ENCODE results near the gene GRHL1.

GRHL1 gene

GRCh38 chr2:9994462-9994861 is 43.0 kb downstream of the GRHL1 start:
- DNase-seq = no peak

- DNase-seq = no peak
Observed at GRCh38 chr2:9995059-9995458, 43.6 kb downstream of the GRHL1 start.

GRCh38 chr2:9996321-9996720 is 44.8 kb downstream of the GRHL1 start:
- DNase-seq = no peak

DNA sequence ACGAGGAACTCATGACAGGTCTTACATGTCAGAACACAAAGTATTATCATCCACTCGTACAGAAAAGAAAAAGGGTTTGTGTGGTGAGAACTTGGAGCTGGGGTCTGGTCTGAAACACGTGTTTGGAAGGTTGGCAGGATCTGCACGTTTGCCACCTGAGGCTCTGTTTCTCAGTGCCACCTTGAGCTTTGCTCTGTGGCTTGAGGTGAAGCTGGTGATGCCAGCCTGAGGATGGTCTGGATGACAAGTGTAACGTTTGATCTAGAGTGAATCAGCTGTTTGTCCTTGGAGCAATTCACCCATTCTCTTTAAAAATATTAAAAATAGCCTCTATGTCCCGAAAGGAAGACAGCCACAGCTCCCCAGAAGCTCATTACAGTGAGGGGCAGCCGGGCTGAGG is 46.4 kb downstream of the GRHL1 start:
- no peak for DNase-seq

DNA sequence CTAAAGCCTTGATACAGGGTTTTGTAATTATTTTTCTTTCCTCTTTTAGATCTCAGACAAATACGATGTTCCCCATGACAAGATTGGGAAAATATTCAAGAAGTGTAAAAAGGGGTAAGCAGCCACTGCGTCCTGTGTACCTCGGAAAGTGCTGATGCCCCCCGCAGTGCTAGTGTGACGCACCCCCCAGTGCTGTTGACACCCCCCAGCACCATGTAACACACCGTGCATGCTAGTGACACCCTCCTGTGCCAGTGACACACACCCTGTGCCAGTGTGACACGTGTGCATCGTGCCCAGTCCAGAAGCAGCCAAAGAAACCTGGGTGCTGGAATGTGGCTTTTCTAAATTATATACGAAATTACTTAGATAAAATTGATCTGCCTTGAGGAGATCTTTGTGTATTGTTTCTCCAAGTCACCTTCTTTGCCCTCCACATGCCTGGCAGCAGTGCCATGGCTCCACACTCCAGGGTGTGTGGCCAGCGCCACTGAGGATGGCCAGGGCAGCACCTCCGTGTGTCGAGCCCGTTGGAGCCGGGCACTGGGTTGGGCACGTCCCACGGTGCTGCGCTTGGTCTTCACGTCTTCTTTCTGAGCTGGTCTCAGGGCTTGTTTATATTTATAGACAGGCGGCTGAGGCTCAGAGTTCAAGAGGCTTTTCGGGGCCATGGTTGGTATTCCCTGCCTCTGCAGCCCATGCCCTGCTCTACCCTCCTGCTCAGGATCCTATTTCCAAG is 47.6 kb downstream of the GRHL1 start:
- no peak for DNase-seq

GRCh38 chr2:9999693-10000092 is 48.2 kb downstream of the GRHL1 start:
- DNase-seq = no peak

DNA sequence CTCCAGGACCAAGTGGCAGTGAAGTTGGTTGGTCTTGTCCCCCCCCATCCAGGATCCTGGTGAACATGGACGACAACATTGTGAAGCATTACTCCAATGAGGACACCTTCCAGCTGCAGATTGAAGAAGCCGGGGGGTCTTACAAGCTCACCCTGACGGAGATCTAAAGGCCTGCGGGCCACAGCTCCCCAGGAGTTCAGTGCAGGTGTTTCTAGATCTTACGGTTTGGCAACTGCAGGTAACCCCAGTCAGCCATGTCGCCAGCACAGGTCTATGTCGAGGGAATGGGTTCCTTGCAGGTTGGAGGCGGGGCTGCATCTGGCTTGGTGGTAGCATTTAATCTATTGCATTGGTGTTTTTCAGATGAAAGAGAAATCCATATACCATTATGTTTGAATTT is 49.0 kb downstream of the GRHL1 start:
- no peak for DNase-seq

DNA sequence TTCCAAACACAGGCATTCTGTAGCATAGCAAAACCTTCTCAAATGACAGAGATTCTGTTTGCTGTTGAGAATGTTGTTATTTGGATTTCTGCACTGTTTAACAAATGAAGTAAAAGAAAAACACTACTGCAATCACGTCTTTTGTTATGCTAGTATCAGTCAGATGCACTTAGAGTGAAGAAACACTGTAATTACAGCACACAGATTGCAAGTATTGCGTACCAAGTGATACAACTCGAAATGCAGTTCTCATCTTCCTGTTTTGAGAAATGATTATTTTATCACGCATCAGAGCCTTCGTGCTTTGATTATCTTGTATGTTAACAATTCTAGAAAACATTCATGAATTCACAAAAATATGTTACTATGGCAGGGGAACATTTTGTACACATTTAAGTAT is 50.1 kb downstream of the GRHL1 start:
- no peak for DNase-seq

- no peak for DNase-seq
Observed at GRCh38 chr2:10002109-10002508, 50.6 kb downstream of the GRHL1 start.

DNA sequence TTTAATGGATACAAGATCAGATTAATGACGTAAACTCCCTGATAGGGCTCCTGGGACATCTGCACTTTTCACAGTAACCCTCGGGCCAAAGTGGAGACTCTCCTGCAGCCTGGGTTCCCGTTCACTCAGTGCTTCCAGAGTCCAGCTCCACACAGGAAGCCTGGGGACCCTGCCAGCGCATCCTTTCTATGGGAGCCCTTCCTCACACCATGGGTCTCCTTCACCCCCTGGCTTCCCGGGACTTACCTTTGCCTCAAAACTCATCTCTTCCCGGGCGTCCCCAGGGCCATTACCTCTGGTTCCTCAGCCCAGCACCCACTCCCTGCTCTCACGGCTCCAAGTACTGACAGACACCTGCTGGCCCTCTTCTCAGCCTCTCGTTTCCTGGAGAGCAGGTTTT is 51.2 kb downstream of the GRHL1 start:
- no peak for DNase-seq

- no peak for DNase-seq
Observed at GRCh38 chr2:10003206-10004125, 52.0 kb downstream of the GRHL1 start.

- DNase-seq = no peak
Observed at GRCh38 chr2:10004401-10004800, 52.9 kb downstream of the GRHL1 start.

DNA sequence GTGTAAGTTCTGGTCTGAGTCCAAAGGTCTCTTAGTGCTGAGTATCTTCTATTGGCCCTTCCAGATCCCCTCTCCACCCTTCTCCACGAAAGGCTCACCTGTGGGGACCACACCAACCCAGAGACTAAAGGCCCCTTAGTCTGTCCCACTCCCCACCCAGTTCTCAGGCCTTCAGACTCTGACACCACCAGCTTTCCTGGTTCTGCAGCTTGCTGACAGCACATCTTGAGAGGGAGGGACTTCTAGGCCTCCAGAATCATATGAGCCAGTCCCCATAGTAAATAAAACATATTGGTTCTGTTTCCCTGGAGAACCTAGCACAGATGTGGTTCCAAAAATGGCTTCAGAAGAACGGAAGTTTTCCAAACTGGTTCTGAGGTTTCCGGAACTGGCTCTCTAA is 53.3 kb downstream of the GRHL1 start:
- DNase-seq = no peak

GRCh38 chr2:10005461-10006235 is 54.2 kb downstream of the GRHL1 start:
- no peak for DNase-seq

DNA sequence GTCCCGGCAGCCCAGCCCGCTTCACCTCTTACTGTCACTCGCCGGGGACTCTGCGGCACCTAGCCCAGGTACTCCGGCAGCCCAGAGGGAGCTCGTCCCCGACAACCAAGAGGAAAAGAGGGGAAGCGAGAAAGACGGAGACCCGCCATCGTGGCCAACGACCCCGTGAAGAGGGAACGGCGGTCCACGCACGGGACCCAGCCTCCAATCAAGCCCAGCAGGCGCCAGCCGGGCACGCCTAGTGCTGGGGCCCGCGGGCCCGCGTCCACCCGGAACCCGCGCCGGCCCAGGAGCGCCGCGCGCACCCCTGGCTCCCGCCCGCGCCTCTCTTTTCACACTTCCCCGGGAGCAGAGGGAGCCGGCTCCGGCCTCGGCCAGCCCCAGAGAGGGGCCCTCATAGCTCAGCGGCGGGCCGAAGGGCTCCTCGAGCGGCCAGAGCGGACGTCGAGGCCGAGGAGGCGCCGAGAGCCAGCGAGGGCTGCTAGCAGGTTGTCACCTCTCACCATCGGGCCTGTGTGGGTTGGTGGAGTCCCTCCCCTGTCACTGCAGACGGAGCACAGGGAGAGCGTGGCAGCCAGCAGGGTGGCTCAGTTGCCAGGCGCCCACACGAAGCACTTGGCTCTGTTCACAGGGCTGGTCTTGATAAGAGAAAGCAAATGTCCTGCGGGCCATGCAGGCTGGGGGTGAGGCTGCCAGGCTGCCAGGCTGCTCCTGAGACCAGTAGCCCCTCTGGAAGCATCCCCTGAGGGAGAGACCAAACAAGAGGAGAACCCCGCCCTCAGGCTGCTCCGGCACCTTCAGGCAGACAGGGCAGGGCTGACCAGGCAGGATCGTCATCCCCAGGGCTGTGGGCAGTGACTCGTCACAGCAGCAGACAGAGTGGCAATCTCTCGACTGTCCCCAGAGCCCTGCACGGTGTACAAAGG is 55.0 kb downstream of the GRHL1 start:
- DNase-seq = no peak

DNA sequence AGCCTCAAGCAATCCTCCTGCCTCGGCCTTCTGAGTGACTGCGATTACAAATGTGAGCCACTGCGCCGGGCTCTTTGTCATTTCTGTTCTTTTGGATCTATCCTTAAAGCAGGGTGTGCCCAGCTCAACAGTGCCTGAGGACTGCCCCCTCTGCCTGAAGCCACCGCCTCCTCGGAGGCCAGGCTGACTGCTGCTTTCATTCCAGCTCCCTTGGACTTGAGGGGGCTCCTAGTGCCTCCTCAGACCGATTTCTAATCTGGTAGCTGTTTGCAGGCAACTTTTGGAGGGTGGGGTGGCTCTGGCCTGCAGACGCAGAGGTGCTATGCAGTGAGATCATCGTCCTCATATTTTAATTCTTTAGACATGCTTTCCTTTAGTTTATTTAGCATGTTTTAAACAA is 55.9 kb downstream of the GRHL1 start:
- no peak for DNase-seq

GRCh38 chr2:10007921-10008808 is 56.7 kb downstream of the GRHL1 start:
- no peak for DNase-seq

DNA sequence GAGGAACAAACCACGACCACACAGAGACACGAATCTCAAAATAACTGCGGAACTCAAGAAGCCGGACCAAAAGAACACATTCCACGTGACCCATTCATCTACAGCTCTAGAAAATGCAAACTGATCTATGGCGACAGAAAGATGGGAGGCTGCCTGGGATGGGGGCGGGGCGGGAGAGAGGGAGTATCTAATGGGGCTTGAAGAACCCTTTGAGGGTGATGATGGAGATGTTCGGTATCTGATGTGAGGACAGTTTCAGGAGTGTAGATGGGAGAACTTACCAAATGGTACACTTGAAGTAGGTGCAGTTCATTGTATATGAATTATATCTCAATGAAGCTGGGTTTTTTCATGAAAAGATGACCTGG is 57.3 kb downstream of the GRHL1 start:
- no peak for DNase-seq

- no peak for DNase-seq
Observed at GRCh38 chr2:10009271-10009810, 57.8 kb downstream of the GRHL1 start.

DNA sequence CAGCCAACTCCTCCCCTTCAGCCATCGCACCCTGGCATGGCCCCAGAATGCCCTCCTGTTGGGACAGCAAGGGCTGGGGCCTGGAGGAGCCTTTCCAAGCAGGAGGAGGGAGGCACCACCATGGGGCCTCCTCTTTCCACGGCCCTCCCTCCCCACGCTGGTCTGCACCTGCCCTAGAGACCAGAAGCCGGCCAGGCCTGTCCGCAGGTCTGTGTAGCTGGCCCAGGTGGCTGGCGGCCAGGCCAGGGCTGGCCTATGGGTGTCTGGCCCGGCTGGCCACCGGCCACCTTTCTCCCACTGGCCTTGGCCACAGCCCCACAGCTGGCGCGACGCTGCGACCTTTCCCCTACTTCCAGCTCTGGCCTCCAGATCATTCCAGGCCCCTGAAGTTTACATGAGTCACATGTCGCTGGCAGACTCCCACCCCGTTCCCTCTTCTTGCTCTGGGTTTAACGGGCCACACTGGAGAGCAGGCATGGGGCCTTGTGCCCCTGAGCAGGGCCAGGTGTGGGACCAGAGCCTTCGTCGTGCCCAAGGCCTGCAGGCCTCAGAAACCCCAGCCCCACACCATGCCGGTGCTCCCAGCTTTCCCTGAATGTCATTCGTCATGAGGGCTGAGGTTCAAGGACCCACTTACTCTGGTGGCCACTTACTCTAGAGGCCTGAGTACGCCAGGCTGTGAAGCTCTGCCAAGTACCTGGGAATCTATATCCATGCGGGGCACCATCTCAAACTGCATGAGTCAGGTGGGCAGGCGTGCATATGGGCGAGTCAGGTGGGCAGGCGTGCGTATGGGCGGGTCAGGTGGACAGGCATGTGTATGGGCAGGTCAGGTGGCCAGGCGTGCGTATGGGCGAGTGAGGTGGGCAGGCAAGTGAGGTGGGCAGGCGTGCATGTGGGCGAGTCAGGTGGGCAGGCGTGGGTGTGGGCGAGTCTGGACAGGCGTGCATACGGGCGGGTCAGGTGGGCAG is 58.6 kb downstream of the GRHL1 start:
- DNase-seq = no peak
